ENCODE data around the gene PRKCG. TPM values are rescaled to one million over a fixed set of nuclear protein-coding genes. Genes with fewer than 3 reads are reported as not detected.

The PRKCG gene
- total RNA-seq, 1 experiment from 2014 or later = 2.8 TPM

- peaks cover 41% of the 10 kb centered on the region for H3K79me2 ChIP-seq (ENCODE audit: insufficient read depth, low read length)
- ATAC-seq (no peak), DNase-seq (ENCODE audit: low read depth, low spot score) (no peak)
- H3K9ac ChIP-seq (ENCODE audit: low read length) = no peak overlapping the region
- POLR2A ChIA-PET = no interaction called here
- H3K27ac ChIP-seq (ENCODE audit: low read depth, low read length) = no peak overlapping the region
- peaks cover 0 to 23% of the 10 kb centered on the region in 2 experiments; a peak in 3 of 4 replicates for H3K4me1 ChIP-seq (ENCODE audit: control insufficient read depth in 1 of 2, insufficient read depth in 2 of 2, low read length in 2 of 2)
- H4K20me1 ChIP-seq (ENCODE audit: insufficient read depth) = no peaks in the 10 kb centered on the region
- intact Hi-C loops (cut with micrococcal nuclease) = no loop called here
- no peak for TF ChIP-seq SIN3A (IDR thresholded peaks at IDR 0.05; ENCODE audit: low read depth)
- TF ChIP-seq SRF (IDR thresholded peaks at IDR 0.05; ENCODE audit: low read depth) = no peak
- no peak overlapping the region for H3K4me3 ChIP-seq (replicated peaks in 1 of 2; ENCODE audit: low read depth in 1 of 2, low read length in 2 of 2)
- RAD21 ChIA-PET (ENCODE audit: low non-redundant PET in 1 of 2, low total read pairs in 2 of 2, uncharacterized antibody in 2 of 2, unreplicated experiment in 2 of 2) = interaction anchor here in 1 of 2 experiments (0.6 kb wide), 1 partner anchor 157 kb away, joined by 4 read pairs; no protein-coding TSS in a partner anchor
- CTCF ChIA-PET = no interaction called here
- no peak overlapping the region for H3K4me2 ChIP-seq (ENCODE audit: low read length)
- H3K27me3 ChIP-seq (ENCODE audit: insufficient read depth, low read length) = no peaks in the 10 kb centered on the region
- no peaks in the 10 kb centered on the region for H3K9me2 ChIP-seq (ENCODE audit: insufficient read depth)
- H3K36me3 ChIP-seq (ENCODE audit: control insufficient read depth in 1 of 2, insufficient read depth in 2 of 2, low read length in 2 of 2) = peaks cover 20 to 21% of the 10 kb centered on the region in 2 experiments
- no TSS peak for BruUV-seq (replicated peaks)
- no peaks in the 10 kb centered on the region for H3K9me3 ChIP-seq (ENCODE audit: control insufficient read depth in 1 of 2, insufficient read depth in 1 of 2, low read depth in 1 of 2, low read length in 2 of 2)
- H2AFZ ChIP-seq (ENCODE audit: low read depth, low read length, poor library complexity, severe bottlenecking) = no peak overlapping the region
Observed at GRCh38 chr19:53871454-53871853, 10.5 kb upstream of the PRKCG start.

GRCh38 chr19:53872762-53873161, 9.2 kb upstream of the PRKCG start:
- H4K20me1 ChIP-seq (ENCODE audit: insufficient read depth) = no peaks in the 10 kb centered on the region
- H3K9me3 ChIP-seq (ENCODE audit: control insufficient read depth in 1 of 2, insufficient read depth in 1 of 2, low read depth in 1 of 2, low read length in 2 of 2) = no peaks in the 10 kb centered on the region
- H3K79me2 ChIP-seq (ENCODE audit: insufficient read depth, low read length) = peaks cover 41% of the 10 kb centered on the region
- no peak overlapping the region for H3K27ac ChIP-seq (ENCODE audit: low read depth, low read length)
- H3K4me2 ChIP-seq (ENCODE audit: low read length) = no peak overlapping the region
- ATAC-seq (no peak), DNase-seq (ENCODE audit: low read depth, low spot score) (no peak)
- H3K4me1 ChIP-seq (ENCODE audit: control insufficient read depth in 1 of 2, insufficient read depth in 2 of 2, low read length in 2 of 2) = peaks cover 0 to 14% of the 10 kb centered on the region in 2 experiments; a peak in 1 of 4 replicates
- H3K36me3 ChIP-seq (ENCODE audit: control insufficient read depth in 1 of 2, insufficient read depth in 2 of 2, low read length in 2 of 2) = peaks cover 20 to 21% of the 10 kb centered on the region in 2 experiments
- ChIA-PET RAD21 (ENCODE audit: low non-redundant PET in 1 of 2, low total read pairs in 2 of 2, uncharacterized antibody in 2 of 2, unreplicated experiment in 2 of 2) (no interaction called here), CTCF (no interaction called here), POLR2A (no interaction called here)
- no TSS peak for BruUV-seq (replicated peaks)
- no peak overlapping the region for H3K9ac ChIP-seq (ENCODE audit: low read length)
- H3K9me2 ChIP-seq (ENCODE audit: insufficient read depth) = no peaks in the 10 kb centered on the region
- H2AFZ ChIP-seq (ENCODE audit: low read depth, low read length, poor library complexity, severe bottlenecking) = no peak overlapping the region
- TF ChIP-seq TCF7L2 (IDR thresholded peaks at IDR 0.05; ENCODE audit: borderline replicate concordance, extremely low read depth, insufficient read depth, insufficient read length) = no peak
- TF ChIP-seq EZH2 (IDR thresholded peaks at IDR 0.05) = no peak
- TF ChIP-seq ELF1 (IDR thresholded peaks at IDR 0.05; ENCODE audit: borderline replicate concordance, low read depth) = no peak
- no peak for TF ChIP-seq ZNF274 (IDR thresholded peaks at IDR 0.05; ENCODE audit: low read depth, low read length)
- no peak for TF ChIP-seq EZH2phosphoT487 (IDR thresholded peaks at IDR 0.05; ENCODE audit: borderline replicate concordance)
- TF ChIP-seq MAX (IDR thresholded peaks at IDR 0.05) = no peak
- no peak for TF ChIP-seq REST (IDR thresholded peaks at IDR 0.05; ENCODE audit: low read depth)
- no peak for TF ChIP-seq ZFX (IDR thresholded peaks at IDR 0.05)
- H3K4me3 ChIP-seq (replicated peaks in 1 of 2; ENCODE audit: low read depth in 1 of 2, low read length in 2 of 2) = no peak overlapping the region
- intact Hi-C loops (cut with micrococcal nuclease) = no loop called here
- H3K27me3 ChIP-seq (ENCODE audit: insufficient read depth, low read length) = no peaks in the 10 kb centered on the region
